Pons (tissue), 1 donor: Measurements from ENCODE around the gene NLRP4.
"Not testable (repeated sequence)": the region's sequence is repeated elsewhere in the genome, so short reads cannot be mapped to it uniquely, and the experiment has no call there.

Experiments used
- DNase-seq: peaks from one replicate; pipeline ENCODE4 v3.0.0-alpha.2; 2016; ENCODE audit warnings: low spot score

The NLRP4 gene

GRCh38 chr19:55877211-55877610 lies 40.9 kb downstream of the NLRP4 start:
- DNase-seq: no peak

DNA sequence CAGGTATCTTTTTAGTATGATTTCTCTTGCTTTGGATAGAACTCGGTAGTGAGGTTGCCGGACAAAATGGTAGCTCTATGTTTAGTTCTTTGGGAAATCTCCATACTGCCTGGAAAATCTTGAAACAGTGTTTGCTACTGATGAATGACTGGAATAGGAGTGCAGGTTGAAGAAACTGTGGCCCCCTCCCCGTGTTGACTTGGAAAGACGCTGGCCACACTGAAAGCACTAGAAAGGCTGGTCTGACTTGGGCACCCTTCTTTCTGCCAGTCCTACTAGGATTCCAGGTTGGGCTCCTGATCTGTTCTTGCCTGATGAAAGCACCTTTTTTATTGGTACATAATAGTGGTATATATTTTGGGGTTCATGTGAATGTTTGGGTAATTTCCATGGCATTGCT lies 46.3 kb downstream of the NLRP4 start:
- DNase-seq: no peak

DNA sequence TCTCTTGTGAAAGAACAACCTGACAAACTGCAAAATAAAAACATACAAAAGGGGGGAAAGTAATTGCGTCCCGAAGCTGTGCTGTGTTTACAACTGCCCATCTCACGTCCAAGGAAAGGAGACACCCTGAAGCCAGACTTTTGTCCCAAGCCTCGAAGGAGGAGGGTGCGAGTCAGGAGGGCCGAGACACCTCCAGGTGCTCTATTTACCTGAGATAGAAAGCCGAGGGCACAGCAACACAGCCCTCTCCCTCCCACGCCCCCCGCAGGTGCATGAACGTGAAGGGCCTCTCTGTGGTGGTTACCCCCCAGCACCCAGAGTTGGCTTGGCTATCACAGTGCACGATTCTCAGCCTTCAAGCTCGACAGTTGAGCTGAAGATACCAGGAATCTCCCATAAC lies 62.6 kb downstream of the NLRP4 start:
- DNase-seq: no peak

GRCh38 chr19:55901369-55902079 lies 65.2 kb downstream of the NLRP4 start:
- DNase-seq: no peak

- DNase-seq: no peak
These were observed 65.9 kb downstream of the NLRP4 start for GRCh38 chr19:55902080-55902751.

- DNase-seq: no peak
These were observed 70.9 kb downstream of the NLRP4 start for GRCh38 chr19:55907286-55907685.

- DNase-seq: no peak
These were observed 71.4 kb downstream of the NLRP4 start for GRCh38 chr19:55907746-55908145.

- DNase-seq: no peak
These were observed 73.5 kb downstream of the NLRP4 start for GRCh38 chr19:55909801-55910200.

GRCh38 chr19:55912916-55913315 lies 76.6 kb downstream of the NLRP4 start:
- no peak for DNase-seq

GRCh38 chr19:55913643-55914268 lies 77.4 kb downstream of the NLRP4 start:
- DNase-seq: peak; percentile 1

DNA sequence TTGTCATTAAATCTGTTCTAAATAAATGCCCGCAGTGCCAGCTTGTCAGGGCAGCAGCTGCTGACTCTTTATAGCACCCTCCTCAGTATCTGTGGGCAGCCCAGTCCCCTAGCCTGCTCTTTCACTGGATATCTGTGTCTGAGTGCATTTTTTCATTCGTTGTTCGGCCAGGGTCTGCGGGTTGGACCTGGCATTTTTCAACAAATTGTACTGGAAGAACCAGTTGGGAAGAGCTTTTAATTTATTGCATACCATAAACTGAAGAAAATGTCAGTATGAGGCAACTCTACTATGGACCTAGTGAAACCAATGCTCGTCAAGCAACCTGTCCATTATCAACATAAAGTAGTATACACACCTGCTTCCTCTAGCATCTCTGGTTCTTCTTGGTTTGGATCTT lies 87.2 kb downstream of the NLRP4 start:
- no peak for DNase-seq

DNA sequence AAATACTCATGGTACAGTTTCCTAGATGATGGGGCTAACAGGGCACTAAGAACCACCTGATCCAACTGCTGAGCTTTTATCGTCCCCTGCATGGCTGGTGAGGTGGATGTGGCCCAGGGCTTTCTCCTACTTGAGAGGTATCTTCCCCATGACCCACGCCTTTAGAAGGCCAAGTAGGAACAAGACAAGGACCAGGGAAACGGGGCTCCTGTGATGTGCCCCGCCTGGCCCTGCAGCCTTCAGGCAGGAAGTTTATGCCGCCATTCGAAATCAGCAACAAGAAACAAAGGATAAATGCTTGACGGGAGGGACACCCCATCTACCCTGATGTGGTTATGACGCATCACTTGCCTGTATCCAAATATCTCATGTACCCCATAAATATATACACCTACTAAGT lies 91.7 kb downstream of the NLRP4 start:
- DNase-seq: no peak

DNA sequence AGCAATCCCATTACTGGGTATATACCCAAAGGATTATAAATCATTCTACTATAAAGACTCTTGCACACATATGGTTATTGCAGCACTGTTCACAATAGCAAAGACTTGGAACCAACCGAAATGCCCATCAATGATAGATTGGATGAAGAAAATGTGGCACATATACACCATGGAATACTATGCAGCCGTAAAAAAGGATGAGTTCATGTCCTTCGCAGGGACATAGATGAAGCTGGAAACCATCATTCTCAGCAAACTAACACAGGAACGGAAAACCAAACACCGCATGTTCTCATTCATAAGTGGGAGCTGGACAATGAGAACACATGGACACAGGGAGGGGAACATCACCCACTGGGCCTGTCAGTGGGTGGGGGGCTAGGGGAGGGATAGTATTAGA lies 92.9 kb downstream of the NLRP4 start:
- DNase-seq: not testable (repeated sequence)

GRCh38 chr19:55930996-55931515 lies 94.7 kb downstream of the NLRP4 start:
- no peak for DNase-seq
